K562 (cell line): ENCODE data around the gene GIGYF1. TPM values are rescaled to one million over a fixed set of nuclear protein-coding genes. Genes with fewer than 3 reads are reported as not detected.
A peak's percentile ranks its signal among the peaks of the same experiment; 100 is the strongest.

Source experiments
- ATAC-seq: fragments of 200-7000 bp; cut with Tn5 transposase; 3 replicates; pipeline ENCODE4 v1.9.1; 2020; ENCODE audit warnings: moderate library complexity
- BruUV-seq: library from RNA; stranded (reverse); fragments of 400-500 nt; replicated peaks from 2 replicates; lab custom pipeline; 2021; lab: Mats Ljungman, UMichigan
- CTCF ChIA-PET: fragments of 300-600 bp; formaldehyde crosslinking; extraction: SDS; loops from one replicate; lab custom pipeline; 2021; ENCODE audit warnings: low intra/inter-chr PET ratio; lab: Yijun Ruan, JAX
- POLR2A ChIA-PET: fragments of 300-600, 350-650 bp; sonication (Branson Sonifier 250); formaldehyde crosslinking; extraction: SDS; loops from one replicate; lab custom pipeline; 2021; ENCODE audit warnings: antibody characterized with exemption, inconsistent platforms; lab: Yijun Ruan, JAX
- DNase-seq, 4 experiments: peaks; one replicate each; pipeline versions ENCODE4 v3.0.0 to v3.0.0-alpha.2; 2011 to 2018; ENCODE audit warnings: low spot score in 3 of 4, mixed read lengths in 3 of 4; ENCODE audit errors: extremely low read depth in 1 of 4
- FAIRE-seq: peaks from 2 replicates; lab custom pipeline; 2011; peaks lifted over from hg19 to GRCh38; lab: Jason Lieb, UNC
- H2AFZ ChIP-seq: 2 replicates; pipeline ENCODE4 v1.6.0; 2011; ENCODE audit warnings: low read depth, low read length, control low read depth, inconsistent platforms
- H3K27ac ChIP-seq: fragments of 200-600 bp; 3 replicates; pipeline ENCODE4 v1.8.0; 2011; ENCODE audit warnings: low read depth, mild to moderate bottlenecking, control low read depth, inconsistent platforms, low read length, moderate library complexity, mixed read lengths; ENCODE audit errors: extremely low read depth
- H3K27me3 ChIP-seq, 2 experiments: fragments of 300-600 bp in 1 of 2; 2 replicates in 1 of 2; 3 replicates in 1 of 2; pipeline versions ENCODE4 v1.6.0 to v1.8.0; 2011; ENCODE audit warnings: inconsistent platforms in 2 of 2, low read length in 2 of 2, mild to moderate bottlenecking in 1 of 2, mixed read lengths in 1 of 2, moderate library complexity in 1 of 2; ENCODE audit not compliant: control insufficient read depth in 2 of 2, insufficient read depth in 2 of 2
- H3K36me3 ChIP-seq: fragments of 300-600 bp; 3 replicates; pipeline ENCODE4 v1.8.0; 2011; ENCODE audit warnings: mild to moderate bottlenecking, low read length, inconsistent platforms; ENCODE audit not compliant: control insufficient read depth, insufficient read depth
- H3K4me1 ChIP-seq, 2 experiments: fragments of 200-600 bp in 1 of 2; replicated peaks in 1 of 2; 2 replicates in 1 of 2; 3 replicates in 1 of 2; pipeline versions ENCODE4 v1.5.1 to v1.8.0; 2011; ENCODE audit warnings: inconsistent platforms in 2 of 2, low read length in 2 of 2, mild to moderate bottlenecking in 1 of 2, mixed read lengths in 1 of 2, moderate library complexity in 1 of 2; ENCODE audit not compliant: control insufficient read depth in 2 of 2, insufficient read depth in 2 of 2
- H3K4me2 ChIP-seq: 2 replicates; pipeline ENCODE4 v1.6.1; 2011; ENCODE audit warnings: low read length, control low read depth, inconsistent platforms, mixed read lengths; ENCODE audit not compliant: insufficient read depth
- H3K4me3 ChIP-seq: fragments of 200-600 bp; sonication (generic), shearing (Covaris generic); 2 replicates; pipeline ENCODE4 v1.5.1; 2016; ENCODE audit warnings: control low read depth, inconsistent platforms
- H3K79me2 ChIP-seq: fragments of 200-600 bp; 3 replicates; pipeline ENCODE4 v1.8.0; 2011; ENCODE audit warnings: low read length, inconsistent platforms; ENCODE audit not compliant: control insufficient read depth, insufficient read depth
- H3K9ac ChIP-seq, 2 experiments: 2 replicates each; pipeline versions ENCODE4 v1.6.0 to v1.6.1; 2011; ENCODE audit warnings: low read depth in 2 of 2, low read length in 2 of 2, control low read depth in 1 of 2, inconsistent platforms in 1 of 2, mild to moderate bottlenecking in 1 of 2, mixed read lengths in 1 of 2; ENCODE audit not compliant: insufficient read depth in 1 of 2
- H3K9me1 ChIP-seq: one replicate; pipeline ENCODE4 v1.6.0; 2011; ENCODE audit warnings: inconsistent platforms, mild to moderate bottlenecking, low read length, moderate library complexity; ENCODE audit not compliant: control insufficient read depth, insufficient read depth
- H3K9me3 ChIP-seq: replicated peaks from 2 replicates; pipeline ENCODE4 v1.5.1; 2011; ENCODE audit warnings: low read depth, low read length, inconsistent platforms; ENCODE audit not compliant: control insufficient read depth, insufficient read depth
- H4K20me1 ChIP-seq: replicated peaks from 2 replicates; pipeline ENCODE4 v1.6.1; 2011; ENCODE audit warnings: low read length, inconsistent platforms, mixed read lengths; ENCODE audit not compliant: control insufficient read depth, insufficient read depth
- CCNT2 ChIP-seq: IDR thresholded peaks from 2 replicates; pipeline ENCODE4 v1.6.1; 2011; ENCODE audit warnings: borderline replicate concordance, low read depth, mild to moderate bottlenecking, moderate library complexity, mixed read lengths, low read length; ENCODE audit not compliant: insufficient read length; ENCODE audit errors: extremely low read depth
- KDM2B ChIP-seq: fragments of 250-450 bp; sonication (Bioruptor Pico); IDR thresholded peaks from 2 replicates; pipeline ENCODE4 v1.8.0; 2021; ENCODE audit warnings: mild to moderate bottlenecking, moderate library complexity
- KLF1 ChIP-seq: fragments of 450-650 bp; IDR thresholded peaks from 2 replicates; pipeline ENCODE4 v1.6.1; 2016; ENCODE audit warnings: missing genetic modification characterization, missing compliant biosample characterization
- MAZ ChIP-seq, 2 experiments: fragments of 450-650 bp in 1 of 2; sonication (generic) in 1 of 2; formaldehyde crosslinking; IDR thresholded peaks in 1 of 2; conservative IDR thresholded peaks in 1 of 2; 2 replicates each; pipeline versions ENCODE4 v1.4.0 to v1.5.0; 2020; ENCODE audit warnings: mild to moderate bottlenecking in 1 of 2, missing genetic modification reagents in 1 of 2
- RBBP5 ChIP-seq: fragments of 200-600 bp; sonication (generic); IDR thresholded peaks from 2 replicates; pipeline ENCODE4 v1.6.1; 2012; ENCODE audit warnings: borderline replicate concordance, mild to moderate bottlenecking, low read length, control low read depth, inconsistent platforms; ENCODE audit not compliant: insufficient read depth, poor library complexity, severe bottlenecking
- RNF2 ChIP-seq: sonication (generic); IDR thresholded peaks from 2 replicates; pipeline ENCODE4 v1.6.1; 2016
- SRSF7 ChIP-seq: fragments of 200-400 bp; formaldehyde crosslinking; optimal IDR thresholded peaks from 2 replicates; pipeline ENCODE3; 2017; ENCODE audit warnings: mild to moderate bottlenecking, low read depth, low read length
- TGIF2 ChIP-seq: sonication (generic); formaldehyde crosslinking; IDR thresholded peaks from 2 replicates; pipeline ENCODE4 v1.8.1; 2022; ENCODE audit warnings: mild to moderate bottlenecking, missing genetic modification reagents, moderate library complexity
- ZC3H8 ChIP-seq: fragments of 450-650 bp; IDR thresholded peaks from 2 replicates; pipeline ENCODE4 v1.6.1; 2017
- ZNF253 ChIP-seq: fragments of 250-450 bp; sonication (Bioruptor Pico); conservative IDR thresholded peaks from 2 replicates; pipeline ENCODE4 v1.6.1; 2021; ENCODE audit warnings: mild to moderate bottlenecking
- ZNF644 ChIP-seq: fragments of 200-800 bp; sonication (Bioruptor generic); IDR thresholded peaks from 2 replicates; pipeline ENCODE4 v1.6.1; 2016; ENCODE audit warnings: low read depth, missing genetic modification characterization, missing compliant biosample characterization
- ZNF830 ChIP-seq: fragments of 250-450 bp; sonication (Bioruptor Pico); IDR thresholded peaks from 2 replicates; pipeline ENCODE4 v1.5.0; 2021; ENCODE audit warnings: mild to moderate bottlenecking
- WGBS: fragments of 100-300 bp; shearing (Covaris generic); methylation state at CpG from one replicate; pipeline ENCODE4 v1.1.6; 2016; ENCODE audit warnings: low coverage, mixed read lengths; ENCODE audit not compliant: insufficient coverage; ENCODE audit errors: missing lambda C conversion rate; 5-methylcytosine and 5-hydroxymethylcytosine counted together
- in situ Hi-C: fragments of 300-500 bp; cut with MboI; formaldehyde crosslinking; loops from 4 replicates; pipeline ENCODE4 v1.15.0; 2018; ENCODE audit warnings: inconsistent platforms, mixed read lengths
- intact Hi-C: fragments of 100-400 bp; cut with micrococcal nuclease; formaldehyde crosslinking; loops from 2 replicates; pipeline ENCODE4 v1.14.2; 2022
- polyA plus RNA-seq, 8 experiments: library from polyadenylated mRNA; depleted of rRNA in 4 of 8; stranded (reverse) in 5 of 8; unstranded in 3 of 8; fragments of >200 nt; fragmentation: Nextera tagmentation in 2 of 8; fragmentation: Illumina TruSeq in 1 of 8; extraction: Ambion mirVana in 2 of 8; extraction: Trizol in 1 of 8; gene quantifications; 2 replicates each; pipeline versions ENCODE4 v1.2.1 to v1.2.3, GENCODE V29; 2011 to 2014; ENCODE audit warnings: inconsistent platforms in 1 of 8, missing spikeins in 1 of 8
- total RNA-seq, 7 experiments: library from RNA; depleted of rRNA in 6 of 7; stranded (reverse); fragments of >200 nt in 6 of 7; fragmentation: Illumina TruSeq in 2 of 7; extraction: Trizol in 2 of 7; gene quantifications; 2 replicates each; pipeline versions ENCODE4 v1.2.1 to v1.2.3, GENCODE V29; 2011 to 2021; ENCODE audit warnings: low replicate concordance in 1 of 7
- TF ChIP-seq, protein P1 (sequence below): sonication (generic); formaldehyde crosslinking; IDR thresholded peaks from 2 replicates; pipeline ENCODE4 v1.9.0; 2022; ENCODE audit warnings: mild to moderate bottlenecking, missing genetic modification reagents
- TF ChIP-seq, protein P2 (sequence below): sonication (generic); formaldehyde crosslinking; IDR thresholded peaks from 2 replicates; pipeline ENCODE4 v1.8.0; 2023; ENCODE audit warnings: mild to moderate bottlenecking, missing genetic modification reagents
- TF ChIP-seq, protein P3 (sequence below): sonication (generic); formaldehyde crosslinking; IDR thresholded peaks from 2 replicates; pipeline ENCODE4 v1.8.0; 2022; ENCODE audit warnings: missing genetic modification reagents, mild to moderate bottlenecking, moderate library complexity, borderline replicate concordance

The GIGYF1 gene
- total and polyA plus RNA-seq, 9 of the 15 experiments (the other 6 are each of a cell fraction or from before 2014, with no cell fraction given) = 0.56 to 76.2 (median 16.8) TPM

DNA sequence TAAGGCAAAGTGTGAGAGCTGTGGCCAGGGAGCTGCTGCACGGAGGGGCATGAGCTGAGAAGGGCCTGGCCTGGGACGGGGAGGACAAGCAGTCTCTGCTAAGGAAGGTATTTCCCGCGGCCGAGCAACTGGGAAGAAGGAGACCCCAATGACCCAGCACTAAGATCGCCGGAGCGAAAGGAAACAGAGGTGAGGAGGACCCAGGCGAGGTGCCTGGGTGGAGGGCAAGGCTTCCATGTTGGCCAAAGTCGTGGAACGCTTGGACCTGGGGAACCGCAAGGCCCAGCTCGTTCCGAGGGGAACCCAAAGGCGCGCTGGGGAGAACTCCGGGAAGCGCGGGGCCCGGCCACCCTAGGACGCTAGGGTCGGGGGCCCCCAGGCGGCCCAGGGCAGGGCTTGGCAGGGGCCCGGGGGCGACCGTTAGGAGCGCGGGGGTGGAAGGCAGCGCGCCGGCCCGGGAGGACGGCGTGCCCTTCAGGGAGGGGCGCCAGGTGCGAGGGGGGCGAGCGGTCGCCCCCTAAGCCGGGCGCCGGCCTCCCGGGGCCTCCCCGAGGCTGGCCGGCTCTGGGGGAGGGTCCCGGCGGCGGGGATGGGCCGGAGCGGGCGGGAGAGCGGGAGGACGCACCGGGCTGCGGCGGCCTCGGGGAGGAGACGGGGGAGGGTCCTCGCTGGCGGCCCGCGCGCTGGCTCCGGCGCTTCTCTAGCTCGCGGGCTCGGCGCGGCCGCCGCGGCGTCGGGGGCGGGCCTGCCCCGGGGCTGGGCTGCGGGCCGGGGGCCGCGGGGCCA, 545 bp downstream of the GIGYF1 start:
- ATAC-seq (peak; percentile 32), DNase-seq (peak; percentile 47 to 93 (median 73)), FAIRE-seq (no peak)
- Histone ChIP-seq H3K27ac (peak overlapping the region; percentile 86), H2AFZ (0 out of 2 replicates have a peak overlapping the region, but pooled peaks have one; percentile 17), H3K4me1 (peaks cover 17 to 51% of the 10 kb centered on the region in 2 experiments), H3K4me3 (peak overlapping the region; percentile 92), H3K9me3 (no peaks in the 10 kb centered on the region), H4K20me1 (peaks cover 21% of the 10 kb centered on the region), H3K4me2 (peak overlapping the region; percentile 92), H3K9ac (peak overlapping the region; percentile 90 to 99), H3K79me2 (peaks cover 53% of the 10 kb centered on the region), H3K9me1 (no peaks in the 10 kb centered on the region), H3K27me3 (no peaks in the 10 kb centered on the region), H3K36me3 (peaks cover 26% of the 10 kb centered on the region; the same call in 2 of the 3 replicates)
- ChIA-PET POLR2A (interaction anchor here (0.6 to 2.5 kb wide), 12 partner anchors 8 to 210 kb away, joined by 3 to 16 read pairs (median 5); partner anchors contain the start of genes FBXO24, NYAP1, POP7 and SRRT), CTCF (interaction anchor here (1.4 kb wide), 1 partner anchor 159 kb away, joined by 3 read pairs; the partner anchor contains the start of gene SLC12A9)
- BruUV-seq = no TSS peak
- in situ Hi-C loops (no loop called here), intact Hi-C loops (loop anchor here (2.0 to 5.0 kb wide), 3 partner anchors 51 to 159 kb away; partner anchors contain the start of genes SLC12A9 and TFR2)
- WGBS = under 1% methylated on average over 61 of the region's 81 CpGs
- TF ChIP-seq, protein P1, sequence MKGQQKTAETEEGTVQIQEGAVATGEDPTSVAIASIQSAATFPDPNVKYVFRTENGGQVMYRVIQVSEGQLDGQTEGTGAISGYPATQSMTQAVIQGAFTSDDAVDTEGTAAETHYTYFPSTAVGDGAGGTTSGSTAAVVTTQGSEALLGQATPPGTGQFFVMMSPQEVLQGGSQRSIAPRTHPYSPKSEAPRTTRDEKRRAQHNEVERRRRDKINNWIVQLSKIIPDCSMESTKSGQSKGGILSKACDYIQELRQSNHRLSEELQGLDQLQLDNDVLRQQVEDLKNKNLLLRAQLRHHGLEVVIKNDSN (CRISPR knock-in tag) = no peak
- TF ChIP-seq TGIF2 (no peak), RBBP5 (peak; percentile 64), ZNF253 (CRISPR knock-in tag) (no peak), CCNT2 (no peak), ZC3H8 (no peak), MAZ (CRISPR knock-in tag; conservative IDR thresholded peaks at IDR 0.05 in 1 of 2, IDR thresholded peaks at IDR 0.05 in 1 of 2) (peak; percentile 39 to 67; a peak in 2 of 4 replicates), KDM2B (CRISPR knock-in tag) (no peak; the same call in 1 of the 2 replicates), RNF2 (no peak), ZNF830 (CRISPR knock-in tag) (no peak), KLF1 (no peak), ZNF644 (tag) (no peak), SRSF7 (no peak)
- TF ChIP-seq, protein P2, sequence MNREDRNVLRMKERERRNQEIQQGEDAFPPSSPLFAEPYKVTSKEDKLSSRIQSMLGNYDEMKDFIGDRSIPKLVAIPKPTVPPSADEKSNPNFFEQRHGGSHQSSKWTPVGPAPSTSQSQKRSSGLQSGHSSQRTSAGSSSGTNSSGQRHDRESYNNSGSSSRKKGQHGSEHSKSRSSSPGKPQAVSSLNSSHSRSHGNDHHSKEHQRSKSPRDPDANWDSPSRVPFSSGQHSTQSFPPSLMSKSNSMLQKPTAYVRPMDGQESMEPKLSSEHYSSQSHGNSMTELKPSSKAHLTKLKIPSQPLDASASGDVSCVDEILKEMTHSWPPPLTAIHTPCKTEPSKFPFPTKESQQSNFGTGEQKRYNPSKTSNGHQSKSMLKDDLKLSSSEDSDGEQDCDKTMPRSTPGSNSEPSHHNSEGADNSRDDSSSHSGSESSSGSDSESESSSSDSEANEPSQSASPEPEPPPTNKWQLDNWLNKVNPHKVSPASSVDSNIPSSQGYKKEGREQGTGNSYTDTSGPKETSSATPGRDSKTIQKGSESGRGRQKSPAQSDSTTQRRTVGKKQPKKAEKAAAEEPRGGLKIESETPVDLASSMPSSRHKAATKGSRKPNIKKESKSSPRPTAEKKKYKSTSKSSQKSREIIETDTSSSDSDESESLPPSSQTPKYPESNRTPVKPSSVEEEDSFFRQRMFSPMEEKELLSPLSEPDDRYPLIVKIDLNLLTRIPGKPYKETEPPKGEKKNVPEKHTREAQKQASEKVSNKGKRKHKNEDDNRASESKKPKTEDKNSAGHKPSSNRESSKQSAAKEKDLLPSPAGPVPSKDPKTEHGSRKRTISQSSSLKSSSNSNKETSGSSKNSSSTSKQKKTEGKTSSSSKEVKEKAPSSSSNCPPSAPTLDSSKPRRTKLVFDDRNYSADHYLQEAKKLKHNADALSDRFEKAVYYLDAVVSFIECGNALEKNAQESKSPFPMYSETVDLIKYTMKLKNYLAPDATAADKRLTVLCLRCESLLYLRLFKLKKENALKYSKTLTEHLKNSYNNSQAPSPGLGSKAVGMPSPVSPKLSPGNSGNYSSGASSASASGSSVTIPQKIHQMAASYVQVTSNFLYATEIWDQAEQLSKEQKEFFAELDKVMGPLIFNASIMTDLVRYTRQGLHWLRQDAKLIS (CRISPR knock-in tag) = 0 out of 2 replicates have a peak, but pooled peaks have one; percentile 46
- TF ChIP-seq, protein P3, sequence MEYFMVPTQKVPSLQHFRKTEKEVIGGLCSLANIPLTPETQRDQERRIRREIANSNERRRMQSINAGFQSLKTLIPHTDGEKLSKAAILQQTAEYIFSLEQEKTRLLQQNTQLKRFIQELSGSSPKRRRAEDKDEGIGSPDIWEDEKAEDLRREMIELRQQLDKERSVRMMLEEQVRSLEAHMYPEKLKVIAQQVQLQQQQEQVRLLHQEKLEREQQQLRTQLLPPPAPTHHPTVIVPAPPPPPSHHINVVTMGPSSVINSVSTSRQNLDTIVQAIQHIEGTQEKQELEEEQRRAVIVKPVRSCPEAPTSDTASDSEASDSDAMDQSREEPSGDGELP (CRISPR knock-in tag) = 0 out of 2 replicates have a peak, but pooled peaks have one; percentile 16
